ENCODE results near the gene PTPRR.

DNA sequence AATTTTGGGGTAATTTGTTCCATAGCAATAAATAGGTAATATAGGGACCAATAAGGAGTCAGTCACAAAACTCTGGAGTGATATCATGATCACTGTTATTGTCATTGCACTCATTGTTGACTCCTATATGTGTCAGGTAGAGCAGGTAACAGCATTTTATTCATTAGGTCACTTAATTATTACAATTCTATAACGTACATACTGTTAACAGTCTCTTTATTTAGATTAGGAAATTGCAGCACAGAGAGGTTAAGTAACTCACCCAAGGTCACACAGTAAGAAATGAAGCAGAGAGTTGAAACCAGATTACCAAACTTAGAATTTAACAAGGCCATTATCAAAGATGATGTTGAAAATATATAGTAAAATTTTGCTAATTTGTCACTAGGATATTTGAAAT is 233.6 kb downstream of the PTPRR start:
- TF ChIP-seq EZH2phosphoT487 (IDR thresholded peaks at IDR 0.05; ENCODE audit: borderline replicate concordance): no peak
- TF ChIP-seq, protein P1, sequence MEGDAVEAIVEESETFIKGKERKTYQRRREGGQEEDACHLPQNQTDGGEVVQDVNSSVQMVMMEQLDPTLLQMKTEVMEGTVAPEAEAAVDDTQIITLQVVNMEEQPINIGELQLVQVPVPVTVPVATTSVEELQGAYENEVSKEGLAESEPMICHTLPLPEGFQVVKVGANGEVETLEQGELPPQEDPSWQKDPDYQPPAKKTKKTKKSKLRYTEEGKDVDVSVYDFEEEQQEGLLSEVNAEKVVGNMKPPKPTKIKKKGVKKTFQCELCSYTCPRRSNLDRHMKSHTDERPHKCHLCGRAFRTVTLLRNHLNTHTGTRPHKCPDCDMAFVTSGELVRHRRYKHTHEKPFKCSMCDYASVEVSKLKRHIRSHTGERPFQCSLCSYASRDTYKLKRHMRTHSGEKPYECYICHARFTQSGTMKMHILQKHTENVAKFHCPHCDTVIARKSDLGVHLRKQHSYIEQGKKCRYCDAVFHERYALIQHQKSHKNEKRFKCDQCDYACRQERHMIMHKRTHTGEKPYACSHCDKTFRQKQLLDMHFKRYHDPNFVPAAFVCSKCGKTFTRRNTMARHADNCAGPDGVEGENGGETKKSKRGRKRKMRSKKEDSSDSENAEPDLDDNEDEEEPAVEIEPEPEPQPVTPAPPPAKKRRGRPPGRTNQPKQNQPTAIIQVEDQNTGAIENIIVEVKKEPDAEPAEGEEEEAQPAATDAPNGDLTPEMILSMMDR (conservative IDR thresholded peaks at IDR 0.05; ENCODE audit: low read length): no peak

Measured in Loucy (cell line).